Breast epithelium (tissue), 4 donors: Measurements from ENCODE around the gene ADAM8. TPM values are rescaled to one million over a fixed set of nuclear protein-coding genes. Genes with fewer than 3 reads are reported as not detected.

Experiments used
- DNase-seq, 2 donors: peaks; one replicate each; pipeline ENCODE4 v3.0.0-alpha.2; 2019; ENCODE audit warnings: low spot score in 2 of 2
- H3K27ac ChIP-seq, 2 donors: fragments of 200-600 bp; sonication (generic) in 1 of 2; one replicate each; pipeline ENCODE4 v1.5.1; 2016 to 2019; ENCODE audit warnings: mild to moderate bottlenecking in 1 of 2
- H3K27me3 ChIP-seq, 2 donors: fragments of 200-600 bp; sonication (generic) in 1 of 2; one replicate each; pipeline versions ENCODE4 v1.5.1 to v1.6.0; 2017 to 2019; ENCODE audit warnings: control low read depth in 1 of 2, mild to moderate bottlenecking in 1 of 2
- H3K36me3 ChIP-seq: fragments of 200-600 bp; one replicate; pipeline ENCODE4 v1.5.1; 2019
- H3K4me1 ChIP-seq, 2 donors: fragments of 200-600 bp; sonication (generic); one replicate each; pipeline ENCODE4 v1.5.1; 2016 to 2019; ENCODE audit warnings: control low read depth in 1 of 2
- H3K4me3 ChIP-seq, 3 donors: fragments of 200-600 bp; sonication (generic); 1 replicate in 2 of 3; 2 replicates in 1 of 3; pipeline ENCODE4 v1.5.1; 2016 to 2019; ENCODE audit warnings: mild to moderate bottlenecking in 3 of 3, moderate library complexity in 2 of 3
- H3K9me3 ChIP-seq, 2 donors: fragments of 200-600 bp; sonication (generic) in 1 of 2; one replicate each; pipeline ENCODE4 v1.5.1; 2016 to 2019; ENCODE audit warnings: control low read depth in 1 of 2
- POLR2A ChIP-seq: fragments of 450-650 bp; IDR thresholded peaks from one replicate; pipeline ENCODE4 v1.6.1; 2016; ENCODE audit warnings: antibody characterized with exemption, mild to moderate bottlenecking, moderate library complexity
- POLR2AphosphoS5 ChIP-seq, 3 donors: sonication (generic); formaldehyde crosslinking; IDR thresholded peaks; one replicate each; pipeline ENCODE4 v1.6.1; 2017; ENCODE audit warnings: antibody characterized with exemption in 3 of 3
- intact Hi-C: fragments of 100-400 bp; cut with DNase I; formaldehyde crosslinking; loops from one replicate; pipeline ENCODE4 v1.15.1; 2023; ENCODE audit warnings: low total_unique reads
- total RNA-seq, 3 donors: library from RNA; depleted of rRNA; stranded (reverse); fragments of >200 nt; gene quantifications; one replicate each; pipeline ENCODE4 v1.1.0, GENCODE V29; 2016
- TF ChIP-seq, protein P1 (sequence below), 3 donors: fragments of 450-650 bp; IDR thresholded peaks; one replicate each; pipeline ENCODE4 v1.5.1; 2016 to 2017; ENCODE audit warnings: antibody characterized with exemption in 3 of 3, mild to moderate bottlenecking in 3 of 3, moderate library complexity in 3 of 3

ADAM8 gene
- total RNA-seq, 3 donors from 2014 or later: 4.6 to 6.6 (median 5.0) TPM

DNA sequence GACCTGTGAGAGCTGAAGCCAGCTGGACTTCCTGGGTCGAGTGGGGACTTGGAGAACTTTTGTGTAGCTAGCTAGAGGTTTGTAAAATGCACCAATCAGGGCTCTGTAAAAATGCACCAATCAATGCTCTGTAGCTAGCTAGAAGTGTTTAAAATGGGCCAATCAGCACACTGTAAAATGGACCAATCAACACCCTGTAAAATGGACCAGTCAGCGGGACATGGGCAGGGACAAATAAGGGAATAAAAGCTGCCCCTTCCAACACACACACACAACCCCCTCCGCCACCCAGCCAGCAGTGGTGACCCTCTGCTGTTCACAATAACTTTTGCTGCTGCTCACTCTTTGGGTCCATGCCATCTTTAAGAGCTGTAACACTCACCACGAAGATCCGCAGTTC, 39.2 kb upstream of the ADAM8 start:
- H3K4me3 ChIP-seq: no peak overlapping the region
- intact Hi-C loops: no loop called here
- DNase-seq: no peak
- H3K27me3 ChIP-seq: no peaks in the 10 kb centered on the region
- no peaks in the 10 kb centered on the region for H3K36me3 ChIP-seq
- no peak overlapping the region for H3K27ac ChIP-seq
- H3K9me3 ChIP-seq: peaks cover 0 to under 1% of the 10 kb centered on the region in 2 donors
- no peak for TF ChIP-seq POLR2AphosphoS5 (IDR thresholded peaks at IDR 0.05)
- no peak for TF ChIP-seq POLR2A
- TF ChIP-seq, protein P1, sequence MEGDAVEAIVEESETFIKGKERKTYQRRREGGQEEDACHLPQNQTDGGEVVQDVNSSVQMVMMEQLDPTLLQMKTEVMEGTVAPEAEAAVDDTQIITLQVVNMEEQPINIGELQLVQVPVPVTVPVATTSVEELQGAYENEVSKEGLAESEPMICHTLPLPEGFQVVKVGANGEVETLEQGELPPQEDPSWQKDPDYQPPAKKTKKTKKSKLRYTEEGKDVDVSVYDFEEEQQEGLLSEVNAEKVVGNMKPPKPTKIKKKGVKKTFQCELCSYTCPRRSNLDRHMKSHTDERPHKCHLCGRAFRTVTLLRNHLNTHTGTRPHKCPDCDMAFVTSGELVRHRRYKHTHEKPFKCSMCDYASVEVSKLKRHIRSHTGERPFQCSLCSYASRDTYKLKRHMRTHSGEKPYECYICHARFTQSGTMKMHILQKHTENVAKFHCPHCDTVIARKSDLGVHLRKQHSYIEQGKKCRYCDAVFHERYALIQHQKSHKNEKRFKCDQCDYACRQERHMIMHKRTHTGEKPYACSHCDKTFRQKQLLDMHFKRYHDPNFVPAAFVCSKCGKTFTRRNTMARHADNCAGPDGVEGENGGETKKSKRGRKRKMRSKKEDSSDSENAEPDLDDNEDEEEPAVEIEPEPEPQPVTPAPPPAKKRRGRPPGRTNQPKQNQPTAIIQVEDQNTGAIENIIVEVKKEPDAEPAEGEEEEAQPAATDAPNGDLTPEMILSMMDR (IDR thresholded peaks at IDR 0.05): no peak
- no peaks in the 10 kb centered on the region for H3K4me1 ChIP-seq

DNA sequence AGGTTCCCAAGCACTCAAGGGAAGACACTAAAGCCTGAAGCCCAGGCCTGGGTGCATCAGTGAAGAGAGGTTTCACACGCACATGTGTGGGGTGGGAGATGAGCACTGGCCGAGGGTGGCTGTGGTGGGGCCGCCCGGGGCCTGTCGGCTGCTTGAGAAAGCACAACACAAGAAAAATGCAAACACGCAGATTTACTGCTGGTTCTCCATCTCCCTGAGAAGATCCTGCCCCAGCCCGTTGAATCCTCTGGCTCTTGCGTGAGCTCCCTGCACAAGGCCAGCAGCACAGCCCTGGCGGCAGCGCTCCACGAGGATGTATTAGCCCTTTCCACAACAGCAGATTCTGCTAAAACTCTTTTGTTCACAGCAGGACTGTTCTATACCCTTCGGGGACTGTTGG, 38.2 kb upstream of the ADAM8 start:
- Histone ChIP-seq H3K27me3 (no peaks in the 10 kb centered on the region), H3K4me1 (no peaks in the 10 kb centered on the region), H3K4me3 (no peak overlapping the region), H3K9me3 (no peaks in the 10 kb centered on the region), H3K36me3 (no peaks in the 10 kb centered on the region), H3K27ac (no peak overlapping the region)
- intact Hi-C loops: no loop called here
- DNase-seq: no peak
- TF ChIP-seq, protein P1 (IDR thresholded peaks at IDR 0.05): no peak
- TF ChIP-seq POLR2AphosphoS5 (IDR thresholded peaks at IDR 0.05) (no peak), POLR2A (no peak)

DNA sequence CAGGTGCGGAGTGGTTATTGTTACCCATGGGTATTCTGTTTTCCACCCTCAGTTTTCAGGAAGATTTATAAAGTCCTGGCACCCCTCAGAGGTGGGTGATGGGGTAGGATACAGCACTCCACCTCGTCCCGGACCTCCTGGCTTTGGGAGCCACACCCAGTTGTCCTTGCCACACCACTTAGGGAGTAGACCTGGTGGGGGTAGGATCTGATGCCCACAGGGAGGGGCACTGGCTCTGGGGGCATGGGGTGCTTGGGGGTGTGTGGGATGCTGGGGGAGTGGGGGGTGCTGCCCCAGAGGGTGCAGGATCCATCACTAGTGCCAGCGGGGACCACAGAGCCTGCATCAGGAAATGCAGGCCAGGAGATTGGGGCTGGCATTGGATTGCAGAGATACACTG, 36.5 kb upstream of the ADAM8 start:
- Histone ChIP-seq H3K27ac (no peak overlapping the region), H3K9me3 (no peaks in the 10 kb centered on the region), H3K27me3 (no peaks in the 10 kb centered on the region), H3K4me3 (no peak overlapping the region), H3K36me3 (no peaks in the 10 kb centered on the region), H3K4me1 (no peaks in the 10 kb centered on the region)
- intact Hi-C loops: no loop called here
- TF ChIP-seq POLR2AphosphoS5 (IDR thresholded peaks at IDR 0.05) (no peak), POLR2A (no peak)
- TF ChIP-seq, protein P1 (IDR thresholded peaks at IDR 0.05): no peak
- DNase-seq: no peak

DNA sequence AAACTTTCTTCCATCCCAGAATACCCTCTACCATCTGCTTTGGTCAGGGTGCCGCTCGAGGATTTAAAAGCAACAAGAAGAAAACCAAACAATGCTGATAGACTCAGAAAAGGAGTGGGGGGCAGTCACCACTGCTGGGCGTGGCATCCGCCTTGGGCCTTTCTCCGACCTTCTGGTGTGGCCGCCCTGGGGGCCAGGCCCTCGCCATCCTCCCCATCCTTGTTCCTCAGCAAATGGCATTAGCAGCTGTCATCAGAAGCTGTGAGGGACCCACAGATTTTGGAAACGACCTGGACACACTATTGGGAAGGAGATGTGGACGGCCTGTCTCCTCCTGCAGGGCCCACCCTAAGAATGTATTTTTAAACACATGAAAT, 36.1 kb upstream of the ADAM8 start:
- TF ChIP-seq POLR2A: no peak
- TF ChIP-seq, protein P1 (IDR thresholded peaks at IDR 0.05): no peak
- no peak for TF ChIP-seq POLR2AphosphoS5 (IDR thresholded peaks at IDR 0.05)
- intact Hi-C loops: no loop called here
- no peak overlapping the region for H3K27ac ChIP-seq
- no peaks in the 10 kb centered on the region for H3K27me3 ChIP-seq
- no peaks in the 10 kb centered on the region for H3K9me3 ChIP-seq
- no peak overlapping the region for H3K4me3 ChIP-seq
- no peak for DNase-seq
- H3K36me3 ChIP-seq: no peaks in the 10 kb centered on the region
- H3K4me1 ChIP-seq: no peaks in the 10 kb centered on the region

DNA sequence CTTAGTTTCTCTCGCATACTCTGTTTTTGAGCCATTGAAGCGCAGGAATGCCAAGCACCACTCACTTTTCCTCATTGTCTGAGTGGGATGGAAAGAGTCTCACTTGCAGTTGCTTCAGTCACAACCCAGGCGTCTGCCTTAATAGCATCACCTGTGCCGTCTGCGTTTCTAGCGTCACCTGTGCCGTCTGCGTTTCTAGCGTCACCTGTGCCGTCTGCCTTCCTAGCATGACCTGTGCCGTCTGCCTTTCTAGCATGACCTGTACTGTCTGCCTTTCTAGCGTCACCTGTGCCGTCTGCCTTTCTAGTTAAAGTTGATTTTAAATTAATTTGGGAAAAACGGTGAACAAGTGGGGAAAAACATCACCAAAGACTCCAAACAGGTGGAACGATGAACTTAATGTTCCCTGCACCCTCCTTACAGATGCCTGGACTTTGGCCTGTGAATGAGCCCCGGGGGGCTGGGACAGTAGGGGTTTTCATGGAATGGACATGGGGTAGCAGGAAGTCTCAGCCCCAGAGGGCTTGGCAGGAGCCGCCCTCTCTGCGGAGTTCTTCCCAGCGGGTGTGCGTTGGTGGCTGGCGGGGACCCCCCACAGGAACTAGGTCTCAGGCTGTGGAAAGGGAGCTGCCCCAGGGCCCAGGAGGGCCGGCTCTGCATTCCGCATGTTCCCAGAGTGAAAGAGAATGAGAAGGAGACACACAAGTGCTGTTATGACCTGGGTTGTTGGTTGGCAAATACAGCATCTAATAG, 35.5 kb upstream of the ADAM8 start:
- H3K4me1 ChIP-seq: peaks cover 0 to 5% of the 10 kb centered on the region in 2 donors
- H3K27ac ChIP-seq: no peak overlapping the region
- no peaks in the 10 kb centered on the region for H3K9me3 ChIP-seq
- H3K27me3 ChIP-seq: no peaks in the 10 kb centered on the region
- DNase-seq: no peak
- TF ChIP-seq, protein P1 (IDR thresholded peaks at IDR 0.05): no peak
- no peak for TF ChIP-seq POLR2A
- no peak for TF ChIP-seq POLR2AphosphoS5 (IDR thresholded peaks at IDR 0.05)
- H3K4me3 ChIP-seq: no peak overlapping the region
- intact Hi-C loops: no loop called here
- H3K36me3 ChIP-seq: no peaks in the 10 kb centered on the region
